Esophagus muscularis mucosa (tissue), 3 donors: ENCODE data around the gene SGTA.

Source experiments
- POLR2AphosphoS5 ChIP-seq, 2 donors: sonication (generic); formaldehyde crosslinking; IDR thresholded peaks; one replicate each; pipeline ENCODE4 v1.6.1; 2017; ENCODE audit warnings: antibody characterized with exemption in 2 of 2
- TF ChIP-seq, protein P1 (sequence below), 3 experiments: fragments of 200-600 bp in 2 of 3; fragments of 450-650 bp in 1 of 3; sonication (generic) in 2 of 3; IDR thresholded peaks; one replicate each; pipeline ENCODE4 v1.5.1; 2017 to 2019; ENCODE audit warnings: antibody characterized with exemption in 3 of 3, mild to moderate bottlenecking in 2 of 3, moderate library complexity in 1 of 3

DNA sequence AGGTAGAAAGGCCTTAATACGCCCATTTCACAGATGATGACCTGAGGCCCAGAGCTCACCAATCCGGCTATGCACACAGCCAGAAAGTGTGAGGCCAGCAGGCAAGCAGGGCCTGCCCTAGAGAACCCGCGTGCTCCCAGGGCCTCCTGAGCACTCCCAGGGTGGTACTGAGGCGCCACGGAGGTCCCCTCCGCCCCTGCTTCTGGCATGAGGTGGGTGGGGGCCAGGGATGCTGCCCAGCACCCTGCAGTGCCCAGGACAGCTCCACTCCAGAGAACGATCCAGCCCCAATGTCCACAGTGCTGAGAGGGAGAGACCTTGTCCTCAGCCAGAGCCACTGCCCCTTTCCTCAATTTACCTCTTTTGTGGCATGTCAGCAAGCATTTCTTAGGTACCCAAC lies 13.9 kb downstream of the SGTA start:
- TF ChIP-seq POLR2AphosphoS5 (IDR thresholded peaks at IDR 0.05), result no peak
- TF ChIP-seq, protein P1, sequence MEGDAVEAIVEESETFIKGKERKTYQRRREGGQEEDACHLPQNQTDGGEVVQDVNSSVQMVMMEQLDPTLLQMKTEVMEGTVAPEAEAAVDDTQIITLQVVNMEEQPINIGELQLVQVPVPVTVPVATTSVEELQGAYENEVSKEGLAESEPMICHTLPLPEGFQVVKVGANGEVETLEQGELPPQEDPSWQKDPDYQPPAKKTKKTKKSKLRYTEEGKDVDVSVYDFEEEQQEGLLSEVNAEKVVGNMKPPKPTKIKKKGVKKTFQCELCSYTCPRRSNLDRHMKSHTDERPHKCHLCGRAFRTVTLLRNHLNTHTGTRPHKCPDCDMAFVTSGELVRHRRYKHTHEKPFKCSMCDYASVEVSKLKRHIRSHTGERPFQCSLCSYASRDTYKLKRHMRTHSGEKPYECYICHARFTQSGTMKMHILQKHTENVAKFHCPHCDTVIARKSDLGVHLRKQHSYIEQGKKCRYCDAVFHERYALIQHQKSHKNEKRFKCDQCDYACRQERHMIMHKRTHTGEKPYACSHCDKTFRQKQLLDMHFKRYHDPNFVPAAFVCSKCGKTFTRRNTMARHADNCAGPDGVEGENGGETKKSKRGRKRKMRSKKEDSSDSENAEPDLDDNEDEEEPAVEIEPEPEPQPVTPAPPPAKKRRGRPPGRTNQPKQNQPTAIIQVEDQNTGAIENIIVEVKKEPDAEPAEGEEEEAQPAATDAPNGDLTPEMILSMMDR (IDR thresholded peaks at IDR 0.05), result no peak
